RWPE2 (cell line): Measurements from ENCODE around the gene SHMT2.
A peak's percentile ranks its signal among the peaks of the same experiment; 100 is the strongest.
"Not testable (repeated sequence)": the region's sequence is repeated elsewhere in the genome, so short reads cannot be mapped to it uniquely, and the experiment has no call there.

Source experiments
- ATAC-seq: fragments of 200-7000 bp; cut with Tn5 transposase; 3 replicates; pipeline ENCODE4 v1.9.1; 2021; ENCODE audit warnings: low read depth
- DNase-seq: peaks from one replicate; pipeline ENCODE4 v3.0.0-alpha.2; 2020; ENCODE audit warnings: low spot score
- H3K27ac ChIP-seq: fragments of 450-650 bp; 2 replicates; pipeline ENCODE4 v1.5.1; 2017; ENCODE audit warnings: mild to moderate bottlenecking; ENCODE audit not compliant: poor library complexity, severe bottlenecking
- H3K27me3 ChIP-seq: fragments of 250-450 bp; sonication (Bioruptor Pico); 2 replicates; pipeline ENCODE4 v1.5.1; 2021; ENCODE audit warnings: mild to moderate bottlenecking, moderate library complexity; ENCODE audit not compliant: insufficient read depth, poor library complexity, severe bottlenecking
- H3K36me3 ChIP-seq: fragments of 250-450 bp; sonication (Bioruptor Pico); 2 replicates; pipeline ENCODE4 v1.5.1; 2020; ENCODE audit warnings: low read depth, mild to moderate bottlenecking, moderate library complexity
- H3K4me1 ChIP-seq: fragments of 250-450 bp; sonication (Bioruptor Pico); 2 replicates; pipeline ENCODE4 v1.5.1; 2021; ENCODE audit warnings: mild to moderate bottlenecking, moderate library complexity; ENCODE audit not compliant: insufficient read depth, poor library complexity, severe bottlenecking
- H3K4me3 ChIP-seq: fragments of 250-450 bp; sonication (Bioruptor Pico); 2 replicates; pipeline ENCODE4 v1.5.1; 2021; ENCODE audit warnings: mild to moderate bottlenecking, moderate library complexity; ENCODE audit not compliant: severe bottlenecking
- H3K9me3 ChIP-seq: fragments of 250-450 bp; sonication (Bioruptor Pico); 2 replicates; pipeline ENCODE4 v1.5.1; 2021; ENCODE audit warnings: mild to moderate bottlenecking, moderate library complexity; ENCODE audit not compliant: severe bottlenecking
- CTCF ChIP-seq: fragments of 450-650 bp; IDR thresholded peaks from one replicate; pipeline ENCODE4 v1.5.1; 2017; ENCODE audit warnings: mild to moderate bottlenecking, moderate library complexity; ENCODE audit not compliant: poor library complexity, severe bottlenecking

Gene SHMT2

DNA sequence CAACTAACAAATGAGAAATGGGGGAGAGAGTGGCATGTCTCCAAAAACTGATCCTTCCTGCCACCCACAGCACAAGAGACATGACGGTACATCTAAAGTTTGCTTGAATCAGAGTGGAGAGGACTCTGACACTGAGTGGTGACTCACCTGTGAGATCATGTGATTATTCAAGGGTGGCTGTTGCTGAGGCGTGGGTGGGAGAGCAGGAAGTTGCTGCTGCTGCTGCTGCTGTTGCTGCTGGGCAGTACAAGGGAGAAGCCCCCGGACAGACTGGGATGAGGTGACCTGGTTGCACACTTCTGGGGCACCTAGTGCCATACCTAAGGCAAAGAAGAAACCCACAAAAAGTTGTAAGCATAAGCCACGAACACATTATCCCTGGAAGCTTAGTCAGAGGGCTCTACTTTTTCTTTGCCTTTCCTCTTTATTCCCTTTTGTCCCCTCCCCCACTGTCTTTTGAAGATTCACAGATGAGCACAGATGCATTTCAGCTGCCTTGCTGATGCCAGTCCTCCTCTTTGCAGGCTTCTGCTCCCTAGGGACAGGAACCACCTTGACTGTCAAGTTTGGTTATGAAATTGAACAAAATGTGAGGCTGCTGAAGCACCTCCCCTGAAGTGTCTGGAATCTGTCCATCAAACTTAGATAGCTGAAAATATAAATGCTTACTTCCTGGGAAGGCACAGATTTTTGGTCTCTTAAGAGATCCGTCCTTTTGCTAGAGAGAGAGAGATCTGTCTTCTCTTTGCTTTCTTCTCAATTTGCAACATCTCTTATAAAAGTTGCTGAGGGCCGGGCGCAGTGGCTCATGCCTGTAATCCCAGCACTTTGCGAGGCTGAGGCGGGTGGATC, 50.9 kb downstream of the SHMT2 start:
- Histone ChIP-seq H3K27ac (peak overlapping the region; percentile 62), H3K9me3 (no peaks in the 10 kb centered on the region), H3K4me3 (no peak overlapping the region), H3K4me1 (peaks cover 15% of the 10 kb centered on the region), H3K36me3 (peaks cover 45% of the 10 kb centered on the region), H3K27me3 (no peaks in the 10 kb centered on the region)
- no peak for TF ChIP-seq CTCF
- ATAC-seq: peak; percentile 99
- peak; percentile 75 for DNase-seq

DNA sequence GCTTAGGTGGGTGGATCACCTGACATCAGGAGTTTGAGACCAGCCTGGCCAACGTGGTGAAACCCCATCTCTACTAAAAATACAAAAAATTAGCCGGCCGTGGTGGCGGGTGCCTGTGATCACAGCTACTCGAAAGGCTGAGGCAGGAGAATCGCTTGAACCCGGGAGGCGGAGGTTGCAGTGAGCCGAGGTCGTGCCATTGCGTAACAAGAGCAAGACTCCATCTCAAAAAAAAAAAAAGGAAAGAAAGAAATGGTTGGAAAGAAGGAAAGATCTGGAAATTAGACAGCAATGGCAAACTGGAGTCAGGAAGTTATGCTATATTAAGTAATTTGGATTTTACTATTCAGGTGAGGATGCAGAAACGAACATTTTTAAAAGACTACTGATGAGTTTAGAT, 52.6 kb downstream of the SHMT2 start:
- ATAC-seq, H3K27ac ChIP-seq, H3K4me3 ChIP-seq, DNase-seq, H3K9me3 ChIP-seq, H3K27me3 ChIP-seq: not testable (repeated sequence)
- Histone ChIP-seq H3K36me3 (peaks cover 39% of the 10 kb centered on the region), H3K4me1 (peaks cover 15% of the 10 kb centered on the region)
